ENCODE measurements around the gene SETBP1. TPM values are rescaled to one million over a fixed set of nuclear protein-coding genes. Genes with fewer than 3 reads are reported as not detected.

Gene SETBP1
- total and polyA plus RNA-seq, 2 of the 8 experiments (the other 6 are each of a cell fraction or from before 2014, with no cell fraction given): 2.0 to 6.5 TPM

DNA sequence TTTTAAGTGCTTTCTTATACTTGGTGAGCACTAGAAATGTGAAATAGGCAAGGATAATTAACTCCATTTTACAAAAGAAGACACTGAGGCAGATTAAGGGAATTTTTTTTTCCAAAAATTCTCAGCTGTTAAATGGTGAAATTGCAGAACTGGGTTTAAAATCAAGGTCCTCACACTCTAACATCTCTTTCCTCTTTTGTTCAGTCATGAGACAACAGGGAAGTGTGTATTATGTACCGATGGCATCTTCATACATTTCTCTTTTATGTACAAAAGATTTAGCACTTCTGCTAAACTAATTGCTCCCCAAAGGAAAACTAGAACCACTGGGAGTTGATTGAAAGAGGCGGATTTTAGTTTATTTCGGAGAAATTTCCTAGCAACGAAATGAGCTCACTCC, 203.0 kb downstream of the SETBP1 start (continued):
- TF ChIP-seq, protein P1, sequence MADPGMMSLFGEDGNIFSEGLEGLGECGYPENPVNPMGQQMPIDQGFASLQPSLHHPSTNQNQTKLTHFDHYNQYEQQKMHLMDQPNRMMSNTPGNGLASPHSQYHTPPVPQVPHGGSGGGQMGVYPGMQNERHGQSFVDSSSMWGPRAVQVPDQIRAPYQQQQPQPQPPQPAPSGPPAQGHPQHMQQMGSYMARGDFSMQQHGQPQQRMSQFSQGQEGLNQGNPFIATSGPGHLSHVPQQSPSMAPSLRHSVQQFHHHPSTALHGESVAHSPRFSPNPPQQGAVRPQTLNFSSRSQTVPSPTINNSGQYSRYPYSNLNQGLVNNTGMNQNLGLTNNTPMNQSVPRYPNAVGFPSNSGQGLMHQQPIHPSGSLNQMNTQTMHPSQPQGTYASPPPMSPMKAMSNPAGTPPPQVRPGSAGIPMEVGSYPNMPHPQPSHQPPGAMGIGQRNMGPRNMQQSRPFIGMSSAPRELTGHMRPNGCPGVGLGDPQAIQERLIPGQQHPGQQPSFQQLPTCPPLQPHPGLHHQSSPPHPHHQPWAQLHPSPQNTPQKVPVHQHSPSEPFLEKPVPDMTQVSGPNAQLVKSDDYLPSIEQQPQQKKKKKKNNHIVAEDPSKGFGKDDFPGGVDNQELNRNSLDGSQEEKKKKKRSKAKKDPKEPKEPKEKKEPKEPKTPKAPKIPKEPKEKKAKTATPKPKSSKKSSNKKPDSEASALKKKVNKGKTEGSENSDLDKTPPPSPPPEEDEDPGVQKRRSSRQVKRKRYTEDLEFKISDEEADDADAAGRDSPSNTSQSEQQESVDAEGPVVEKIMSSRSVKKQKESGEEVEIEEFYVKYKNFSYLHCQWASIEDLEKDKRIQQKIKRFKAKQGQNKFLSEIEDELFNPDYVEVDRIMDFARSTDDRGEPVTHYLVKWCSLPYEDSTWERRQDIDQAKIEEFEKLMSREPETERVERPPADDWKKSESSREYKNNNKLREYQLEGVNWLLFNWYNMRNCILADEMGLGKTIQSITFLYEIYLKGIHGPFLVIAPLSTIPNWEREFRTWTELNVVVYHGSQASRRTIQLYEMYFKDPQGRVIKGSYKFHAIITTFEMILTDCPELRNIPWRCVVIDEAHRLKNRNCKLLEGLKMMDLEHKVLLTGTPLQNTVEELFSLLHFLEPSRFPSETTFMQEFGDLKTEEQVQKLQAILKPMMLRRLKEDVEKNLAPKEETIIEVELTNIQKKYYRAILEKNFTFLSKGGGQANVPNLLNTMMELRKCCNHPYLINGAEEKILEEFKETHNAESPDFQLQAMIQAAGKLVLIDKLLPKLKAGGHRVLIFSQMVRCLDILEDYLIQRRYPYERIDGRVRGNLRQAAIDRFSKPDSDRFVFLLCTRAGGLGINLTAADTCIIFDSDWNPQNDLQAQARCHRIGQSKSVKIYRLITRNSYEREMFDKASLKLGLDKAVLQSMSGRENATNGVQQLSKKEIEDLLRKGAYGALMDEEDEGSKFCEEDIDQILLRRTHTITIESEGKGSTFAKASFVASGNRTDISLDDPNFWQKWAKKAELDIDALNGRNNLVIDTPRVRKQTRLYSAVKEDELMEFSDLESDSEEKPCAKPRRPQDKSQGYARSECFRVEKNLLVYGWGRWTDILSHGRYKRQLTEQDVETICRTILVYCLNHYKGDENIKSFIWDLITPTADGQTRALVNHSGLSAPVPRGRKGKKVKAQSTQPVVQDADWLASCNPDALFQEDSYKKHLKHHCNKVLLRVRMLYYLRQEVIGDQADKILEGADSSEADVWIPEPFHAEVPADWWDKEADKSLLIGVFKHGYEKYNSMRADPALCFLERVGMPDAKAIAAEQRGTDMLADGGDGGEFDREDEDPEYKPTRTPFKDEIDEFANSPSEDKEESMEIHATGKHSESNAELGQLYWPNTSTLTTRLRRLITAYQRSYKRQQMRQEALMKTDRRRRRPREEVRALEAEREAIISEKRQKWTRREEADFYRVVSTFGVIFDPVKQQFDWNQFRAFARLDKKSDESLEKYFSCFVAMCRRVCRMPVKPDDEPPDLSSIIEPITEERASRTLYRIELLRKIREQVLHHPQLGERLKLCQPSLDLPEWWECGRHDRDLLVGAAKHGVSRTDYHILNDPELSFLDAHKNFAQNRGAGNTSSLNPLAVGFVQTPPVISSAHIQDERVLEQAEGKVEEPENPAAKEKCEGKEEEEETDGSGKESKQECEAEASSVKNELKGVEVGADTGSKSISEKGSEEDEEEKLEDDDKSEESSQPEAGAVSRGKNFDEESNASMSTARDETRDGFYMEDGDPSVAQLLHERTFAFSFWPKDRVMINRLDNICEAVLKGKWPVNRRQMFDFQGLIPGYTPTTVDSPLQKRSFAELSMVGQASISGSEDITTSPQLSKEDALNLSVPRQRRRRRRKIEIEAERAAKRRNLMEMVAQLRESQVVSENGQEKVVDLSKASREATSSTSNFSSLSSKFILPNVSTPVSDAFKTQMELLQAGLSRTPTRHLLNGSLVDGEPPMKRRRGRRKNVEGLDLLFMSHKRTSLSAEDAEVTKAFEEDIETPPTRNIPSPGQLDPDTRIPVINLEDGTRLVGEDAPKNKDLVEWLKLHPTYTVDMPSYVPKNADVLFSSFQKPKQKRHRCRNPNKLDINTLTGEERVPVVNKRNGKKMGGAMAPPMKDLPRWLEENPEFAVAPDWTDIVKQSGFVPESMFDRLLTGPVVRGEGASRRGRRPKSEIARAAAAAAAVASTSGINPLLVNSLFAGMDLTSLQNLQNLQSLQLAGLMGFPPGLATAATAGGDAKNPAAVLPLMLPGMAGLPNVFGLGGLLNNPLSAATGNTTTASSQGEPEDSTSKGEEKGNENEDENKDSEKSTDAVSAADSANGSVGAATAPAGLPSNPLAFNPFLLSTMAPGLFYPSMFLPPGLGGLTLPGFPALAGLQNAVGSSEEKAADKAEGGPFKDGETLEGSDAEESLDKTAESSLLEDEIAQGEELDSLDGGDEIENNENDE (IDR thresholded peaks at IDR 0.05; ENCODE audit: insufficient replicate concordance, low read length): no peak
- TF ChIP-seq SRF (IDR thresholded peaks at IDR 0.05; ENCODE audit: low read depth, low read length) (no peak), GTF2F1 (IDR thresholded peaks at IDR 0.05; ENCODE audit: borderline replicate concordance, low read depth, low read length) (no peak), RFX5 (IDR thresholded peaks at IDR 0.05; ENCODE audit: borderline replicate concordance, low read depth, low read length) (no peak), BACH1 (IDR thresholded peaks at IDR 0.05; ENCODE audit: low read length) (no peak), SP1 (IDR thresholded peaks at IDR 0.05; ENCODE audit: low read depth, low read length) (no peak), SP2 (IDR thresholded peaks at IDR 0.05; ENCODE audit: low read length) (no peak), RNF2 (IDR thresholded peaks at IDR 0.05; ENCODE audit: borderline replicate concordance, low read depth, low read length, missing control alignments, poor library complexity, severe bottlenecking) (no peak)
- TF ChIP-seq, protein P2, sequence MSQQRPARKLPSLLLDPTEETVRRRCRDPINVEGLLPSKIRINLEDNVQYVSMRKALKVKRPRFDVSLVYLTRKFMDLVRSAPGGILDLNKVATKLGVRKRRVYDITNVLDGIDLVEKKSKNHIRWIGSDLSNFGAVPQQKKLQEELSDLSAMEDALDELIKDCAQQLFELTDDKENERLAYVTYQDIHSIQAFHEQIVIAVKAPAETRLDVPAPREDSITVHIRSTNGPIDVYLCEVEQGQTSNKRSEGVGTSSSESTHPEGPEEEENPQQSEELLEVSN (IDR thresholded peaks at IDR 0.05): no peak

Measured in H1 (cell line).